SK-N-SH treated with all-trans-retinoic acid at 6 μM for 48 hours (cell line): ENCODE data around the gene VSIG1.

ENCODE experiments used
- ATAC-seq: fragments of 200-7000 bp; cut with Tn5 transposase; 3 replicates; pipeline ENCODE4 v1.9.1; 2020; ENCODE audit warnings: mild to moderate bottlenecking, moderate library complexity
- ARNTL ChIP-seq: fragments of 450-650 bp; formaldehyde crosslinking; IDR thresholded peaks from 2 replicates; pipeline ENCODE4 v1.5.0; 2020; ENCODE audit warnings: low read depth, mild to moderate bottlenecking, moderate library complexity, borderline replicate concordance
- CREB5 ChIP-seq: fragments of 250-450 bp; sonication (Bioruptor Pico); IDR thresholded peaks from 2 replicates; pipeline ENCODE4 v1.5.1; 2020; ENCODE audit warnings: low read depth, mild to moderate bottlenecking, moderate library complexity
- CSDC2 ChIP-seq: fragments of 250-450 bp; sonication (Bioruptor Pico); IDR thresholded peaks from 2 replicates; pipeline ENCODE4 v1.5.0; 2020; ENCODE audit warnings: mild to moderate bottlenecking, moderate library complexity
- CSRNP3 ChIP-seq: fragments of 250-450 bp; sonication (Bioruptor Pico); IDR thresholded peaks from 2 replicates; pipeline ENCODE4 v1.5.1; 2021; ENCODE audit warnings: mild to moderate bottlenecking, moderate library complexity
- ESRRG ChIP-seq: fragments of 250-450 bp; sonication (Bioruptor Pico); IDR thresholded peaks from 2 replicates; pipeline ENCODE4 v1.6.1; 2021; ENCODE audit warnings: mild to moderate bottlenecking
- POU6F1 ChIP-seq: fragments of 250-450 bp; sonication (Bioruptor Pico); IDR thresholded peaks from 2 replicates; pipeline ENCODE4 v1.8.0; 2021; ENCODE audit warnings: low read depth, mild to moderate bottlenecking, moderate library complexity, borderline replicate concordance
- RARB ChIP-seq: fragments of 250-450 bp; sonication (Bioruptor Pico); IDR thresholded peaks from 2 replicates; pipeline ENCODE4 v1.8.0; 2021; ENCODE audit warnings: mild to moderate bottlenecking, moderate library complexity
- TCF4 ChIP-seq: fragments of 250-450 bp; sonication (Bioruptor Pico); IDR thresholded peaks from 2 replicates; pipeline ENCODE4 v1.8.0; 2021; ENCODE audit warnings: mild to moderate bottlenecking, moderate library complexity, borderline replicate concordance
- TOX ChIP-seq: fragments of 250-450 bp; sonication (Bioruptor Pico); IDR thresholded peaks from 2 replicates; pipeline ENCODE4 v1.8.0; 2021; ENCODE audit warnings: mild to moderate bottlenecking, moderate library complexity, borderline replicate concordance
- ZC3H10 ChIP-seq: fragments of 250-450 bp; sonication (Bioruptor Pico); IDR thresholded peaks from 2 replicates; pipeline ENCODE4 v1.5.1; 2021; ENCODE audit warnings: mild to moderate bottlenecking, moderate library complexity
- ZFP3 ChIP-seq: fragments of 250-450 bp; sonication (Bioruptor Pico); IDR thresholded peaks from 2 replicates; pipeline ENCODE4 v1.5.0; 2020; ENCODE audit warnings: mild to moderate bottlenecking, moderate library complexity
- ZNF70 ChIP-seq: fragments of 450-650 bp; formaldehyde crosslinking; IDR thresholded peaks from 2 replicates; pipeline ENCODE4 v1.5.0; 2020; ENCODE audit warnings: mild to moderate bottlenecking, moderate library complexity
- ZNF8 ChIP-seq: fragments of 450-650 bp; formaldehyde crosslinking; IDR thresholded peaks from 2 replicates; pipeline ENCODE4 v1.5.0; 2020; ENCODE audit warnings: mild to moderate bottlenecking, moderate library complexity
- TF ChIP-seq, protein P1 (sequence below): fragments of 250-450 bp; sonication (Bioruptor Pico); IDR thresholded peaks from 2 replicates; pipeline ENCODE4 v1.8.0; 2020; ENCODE audit warnings: mild to moderate bottlenecking, moderate library complexity, borderline replicate concordance
- TF ChIP-seq, protein P2 (sequence below): fragments of 250-450 bp; sonication (Bioruptor Pico); IDR thresholded peaks from 2 replicates; pipeline ENCODE4 v1.5.0; 2020; ENCODE audit warnings: mild to moderate bottlenecking, moderate library complexity

VSIG1 gene

DNA sequence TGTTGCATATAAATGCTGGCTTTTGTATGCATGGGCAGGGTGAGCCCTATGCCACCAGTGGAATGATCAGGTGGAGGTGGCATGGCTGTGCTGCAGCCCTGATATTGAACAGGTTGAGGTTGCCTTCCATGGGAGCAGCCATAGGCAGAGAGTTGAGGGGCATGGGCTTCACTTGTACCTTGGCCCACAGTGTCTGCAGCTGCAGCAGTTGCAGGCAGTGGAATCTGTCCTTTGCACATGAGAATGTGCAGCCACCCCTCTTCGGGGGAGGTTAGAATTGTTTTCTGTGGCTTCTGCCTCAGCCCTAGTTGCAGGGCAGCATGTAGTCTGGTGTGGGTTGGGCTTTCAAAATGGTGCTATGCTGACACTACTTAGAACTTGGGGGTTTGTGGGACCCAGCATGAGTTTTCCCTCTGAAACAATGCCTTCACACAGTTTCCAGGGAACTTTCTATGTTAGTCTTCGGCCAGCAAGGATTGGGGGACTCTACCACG, 25.4 kb upstream of the VSIG1 start (continued):
- TF ChIP-seq, protein P1, sequence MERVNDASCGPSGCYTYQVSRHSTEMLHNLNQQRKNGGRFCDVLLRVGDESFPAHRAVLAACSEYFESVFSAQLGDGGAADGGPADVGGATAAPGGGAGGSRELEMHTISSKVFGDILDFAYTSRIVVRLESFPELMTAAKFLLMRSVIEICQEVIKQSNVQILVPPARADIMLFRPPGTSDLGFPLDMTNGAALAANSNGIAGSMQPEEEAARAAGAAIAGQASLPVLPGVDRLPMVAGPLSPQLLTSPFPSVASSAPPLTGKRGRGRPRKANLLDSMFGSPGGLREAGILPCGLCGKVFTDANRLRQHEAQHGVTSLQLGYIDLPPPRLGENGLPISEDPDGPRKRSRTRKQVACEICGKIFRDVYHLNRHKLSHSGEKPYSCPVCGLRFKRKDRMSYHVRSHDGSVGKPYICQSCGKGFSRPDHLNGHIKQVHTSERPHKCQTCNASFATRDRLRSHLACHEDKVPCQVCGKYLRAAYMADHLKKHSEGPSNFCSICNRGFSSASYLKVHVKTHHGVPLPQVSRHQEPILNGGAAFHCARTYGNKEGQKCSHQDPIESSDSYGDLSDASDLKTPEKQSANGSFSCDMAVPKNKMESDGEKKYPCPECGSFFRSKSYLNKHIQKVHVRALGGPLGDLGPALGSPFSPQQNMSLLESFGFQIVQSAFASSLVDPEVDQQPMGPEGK (CRISPR knock-in tag) = no peak
- no peak for TF ChIP-seq ZNF8

DNA sequence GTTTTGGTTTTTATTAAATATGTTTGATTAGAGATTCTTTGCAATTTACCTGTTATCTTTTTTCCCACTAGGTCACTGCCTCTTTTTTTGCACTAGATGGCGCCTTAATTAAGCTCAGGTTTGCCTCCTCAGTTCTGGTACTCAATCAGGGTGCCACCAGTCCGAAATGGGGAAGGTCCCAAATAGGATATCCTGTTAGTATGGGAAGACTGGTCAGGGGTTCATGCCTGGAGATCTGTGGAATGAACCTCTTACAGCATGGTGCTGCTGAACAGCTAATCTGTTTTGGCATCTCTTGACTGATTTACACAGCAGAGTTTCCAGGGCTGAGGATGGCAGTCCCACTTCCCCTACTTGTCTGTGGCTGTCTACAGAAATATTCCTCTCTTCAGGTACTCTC, 24.2 kb upstream of the VSIG1 start:
- TF ChIP-seq CSDC2 (no peak), CSRNP3 (CRISPR knock-in tag) (no peak), TCF4 (no peak), RARB (CRISPR knock-in tag) (no peak), ZC3H10 (CRISPR knock-in tag) (no peak), ARNTL (CRISPR knock-in tag) (no peak), TOX (CRISPR knock-in tag) (no peak), POU6F1 (CRISPR knock-in tag) (no peak), ZNF8 (no peak)
- TF ChIP-seq, protein P2, sequence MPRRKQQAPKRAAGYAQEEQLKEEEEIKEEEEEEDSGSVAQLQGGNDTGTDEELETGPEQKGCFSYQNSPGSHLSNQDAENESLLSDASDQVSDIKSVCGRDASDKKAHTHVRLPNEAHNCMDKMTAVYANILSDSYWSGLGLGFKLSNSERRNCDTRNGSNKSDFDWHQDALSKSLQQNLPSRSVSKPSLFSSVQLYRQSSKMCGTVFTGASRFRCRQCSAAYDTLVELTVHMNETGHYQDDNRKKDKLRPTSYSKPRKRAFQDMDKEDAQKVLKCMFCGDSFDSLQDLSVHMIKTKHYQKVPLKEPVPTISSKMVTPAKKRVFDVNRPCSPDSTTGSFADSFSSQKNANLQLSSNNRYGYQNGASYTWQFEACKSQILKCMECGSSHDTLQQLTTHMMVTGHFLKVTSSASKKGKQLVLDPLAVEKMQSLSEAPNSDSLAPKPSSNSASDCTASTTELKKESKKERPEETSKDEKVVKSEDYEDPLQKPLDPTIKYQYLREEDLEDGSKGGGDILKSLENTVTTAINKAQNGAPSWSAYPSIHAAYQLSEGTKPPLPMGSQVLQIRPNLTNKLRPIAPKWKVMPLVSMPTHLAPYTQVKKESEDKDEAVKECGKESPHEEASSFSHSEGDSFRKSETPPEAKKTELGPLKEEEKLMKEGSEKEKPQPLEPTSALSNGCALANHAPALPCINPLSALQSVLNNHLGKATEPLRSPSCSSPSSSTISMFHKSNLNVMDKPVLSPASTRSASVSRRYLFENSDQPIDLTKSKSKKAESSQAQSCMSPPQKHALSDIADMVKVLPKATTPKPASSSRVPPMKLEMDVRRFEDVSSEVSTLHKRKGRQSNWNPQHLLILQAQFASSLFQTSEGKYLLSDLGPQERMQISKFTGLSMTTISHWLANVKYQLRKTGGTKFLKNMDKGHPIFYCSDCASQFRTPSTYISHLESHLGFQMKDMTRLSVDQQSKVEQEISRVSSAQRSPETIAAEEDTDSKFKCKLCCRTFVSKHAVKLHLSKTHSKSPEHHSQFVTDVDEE (CRISPR knock-in tag) = no peak
- TF ChIP-seq, all 23 proteins: peak for 0
- 0 out of 3 replicates have a peak, but pooled peaks have one; percentile 32 for ATAC-seq

DNA sequence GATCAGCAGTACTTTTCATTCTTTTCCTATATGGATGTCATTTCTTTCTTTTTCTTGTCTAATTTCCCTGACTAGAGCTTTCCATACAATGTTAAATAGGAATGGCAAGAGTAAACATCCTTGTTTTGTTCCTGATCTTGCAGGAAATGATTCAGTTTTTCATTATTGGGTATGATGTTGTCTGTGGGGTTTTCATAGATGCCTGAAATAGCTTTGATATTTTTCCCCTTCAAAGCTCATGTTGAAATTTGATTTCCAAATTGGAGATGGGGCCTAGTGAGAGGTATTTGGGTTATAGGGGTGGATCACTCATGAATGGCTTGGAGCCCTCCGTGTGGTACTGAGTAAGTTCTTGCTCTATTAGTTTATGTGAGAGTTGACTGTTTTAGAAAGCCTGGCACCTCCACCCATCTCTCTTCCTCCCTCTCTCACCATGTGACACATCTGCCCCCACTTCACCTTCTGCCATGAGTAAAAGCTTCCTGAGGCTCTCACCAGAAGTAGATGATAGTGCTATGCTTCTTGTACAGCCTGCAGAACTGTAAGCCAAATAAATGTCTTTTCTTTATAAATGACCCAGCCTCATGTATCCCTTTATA, 22.3 kb upstream of the VSIG1 start:
- TF ChIP-seq, protein P2 (CRISPR knock-in tag) = no peak
- no peak for TF ChIP-seq ESRRG
- no peak for TF ChIP-seq CREB5 (CRISPR knock-in tag)
- no peak for TF ChIP-seq TCF4
- no peak for TF ChIP-seq CSDC2
- no peak for TF ChIP-seq ZNF70 (CRISPR knock-in tag)
- no peak for TF ChIP-seq ZNF8
- no peak for TF ChIP-seq ZFP3 (CRISPR knock-in tag)
- TF ChIP-seq ARNTL (CRISPR knock-in tag) = no peak
- no peak for ATAC-seq
